ENCODE measurements around the gene FBXL4. TPM values are rescaled to one million over a fixed set of nuclear protein-coding genes. Genes with fewer than 3 reads are reported as not detected.

The FBXL4 gene
- total and polyA plus RNA-seq, 2 of the 8 experiments (the other 6 are each of a cell fraction or from before 2014, with no cell fraction given) = 6.9 to 13.8 TPM

- Histone ChIP-seq H2BK5ac (ENCODE audit: low read depth, low read length) (no peak overlapping the region), H3K4me3 (ENCODE audit: extremely low read depth in 1 of 4, insufficient read depth in 2 of 4, low read depth in 3 of 4, low read length in 4 of 4) (no peak overlapping the region), H3K9me3 (ENCODE audit: insufficient read depth in 2 of 2, low read depth in 1 of 2, low read length in 1 of 2) (no peaks in the 10 kb centered on the region), H4K91ac (replicated peaks; ENCODE audit: insufficient read length, low read length) (no peak overlapping the region), H3K4me1 (replicated peaks in 1 of 4; ENCODE audit: control insufficient read depth in 3 of 4, insufficient read depth in 4 of 4, low read length in 3 of 4) (no peaks in the 10 kb centered on the region), H3K27me3 (replicated peaks in 1 of 4; ENCODE audit: control insufficient read depth in 3 of 4, extremely low read depth in 1 of 4, insufficient read depth in 3 of 4, low read length in 3 of 4) (no peaks in the 10 kb centered on the region), H4K5ac (ENCODE audit: insufficient read length, low read depth, low read length) (no peak overlapping the region), H2AK5ac (ENCODE audit: low read depth, low read length) (no peak overlapping the region), H4K20me1 (replicated peaks in 1 of 2; ENCODE audit: control insufficient read depth in 1 of 2, insufficient read depth in 2 of 2, low read length in 2 of 2) (no peaks in the 10 kb centered on the region), H2AFZ (ENCODE audit: low read length) (no peak overlapping the region), H3K56ac (replicated peaks; ENCODE audit: insufficient read length, low read depth, low read length) (no peak overlapping the region), H2BK12ac (ENCODE audit: low read depth, low read length) (no peak overlapping the region), H2BK15ac (ENCODE audit: low read length) (no peak overlapping the region), H3K79me2 (ENCODE audit: control insufficient read depth in 1 of 2, insufficient read depth in 2 of 2, low read length in 2 of 2) (0 out of 4 replicates have a peak, but pooled peaks cover 0 to 3% of the 10 kb centered on the region in 2 experiments), H3K4ac (replicated peaks; ENCODE audit: insufficient read length, low read depth, low read length) (no peak overlapping the region), H3K9ac (replicated peaks in 1 of 4; ENCODE audit: extremely low read depth in 1 of 4, low read depth in 3 of 4, low read length in 3 of 4) (no peak overlapping the region), H3K79me1 (ENCODE audit: low read depth, low read length) (no peaks in the 10 kb centered on the region), H3K23ac (ENCODE audit: insufficient read length) (no peak overlapping the region), H4K8ac (ENCODE audit: extremely low read depth, insufficient read depth, low read length) (no peak overlapping the region), H2BK20ac (ENCODE audit: low read length) (no peak overlapping the region), H3K36me3 (ENCODE audit: control insufficient read depth in 2 of 4, insufficient read depth in 4 of 4, low read length in 3 of 4) (no peaks in the 10 kb centered on the region), H2BK120ac (replicated peaks; ENCODE audit: low read depth, low read length) (no peak overlapping the region), H3K27ac (ENCODE audit: low read depth, low read length) (no peak overlapping the region), H3K23me2 (ENCODE audit: low read depth, low read length) (no peaks in the 10 kb centered on the region), H3K18ac (ENCODE audit: extremely low read depth, low read length) (no peak overlapping the region), H3K14ac (ENCODE audit: insufficient read length) (no peak overlapping the region), H3K4me2 (ENCODE audit: insufficient read depth in 1 of 2, low read depth in 2 of 2, low read length in 2 of 2) (no peak overlapping the region)
- FAIRE-seq (no peak), DNase-seq (ENCODE audit: low read depth in 1 of 2, low spot score in 2 of 2) (no peak)
- ChIA-PET POLR2A (ENCODE audit: partially characterized antibody) (no interaction called here), CTCF (ENCODE audit: partially characterized antibody) (no interaction called here)
- 100% methylated on average over 1 of the region's 1 CpG; no CpG with 5 or more reads in 1 of the 2 experiments for WGBS, 2 experiments (ENCODE audit: extremely low coverage in 1 of 2, insufficient coverage in 1 of 2, insufficient read length in 1 of 2, insufficient replicate concordance in 2 of 2, low coverage in 1 of 2, low lambda C conversion rate in 2 of 2, missing lambda C conversion rate in 1 of 2)
- TF ChIP-seq PHF8 (conservative IDR thresholded peaks at IDR 0.05; ENCODE audit: low read depth, low read length) (no peak), ZNF274 (IDR thresholded peaks at IDR 0.05; ENCODE audit: borderline replicate concordance, extremely low read depth, low read length) (no peak), RXRA (IDR thresholded peaks at IDR 0.05; ENCODE audit: insufficient read depth, low read depth, low read length) (no peak), TAF1 (IDR thresholded peaks at IDR 0.05; ENCODE audit: low read depth, low read length) (no peak), EGR1 (IDR thresholded peaks at IDR 0.05; ENCODE audit: borderline replicate concordance, low read depth, low read length) (no peak), RBBP5 (IDR thresholded peaks at IDR 0.05; ENCODE audit: borderline replicate concordance, low read depth, low read length) (no peak), MAX (IDR thresholded peaks at IDR 0.05) (no peak), HDAC2 (IDR thresholded peaks at IDR 0.05; ENCODE audit: borderline replicate concordance in 1 of 2, low read depth in 2 of 2, low read length in 2 of 2) (no peak), CREB1 (IDR thresholded peaks at IDR 0.05) (no peak), MAFK (IDR thresholded peaks at IDR 0.05; ENCODE audit: low read depth, low read length) (no peak), HDAC6 (IDR thresholded peaks at IDR 0.05; ENCODE audit: low read depth, low read length) (no peak), ATF3 (IDR thresholded peaks at IDR 0.05; ENCODE audit: insufficient read depth, low read depth, low read length) (no peak), GTF2F1 (IDR thresholded peaks at IDR 0.05; ENCODE audit: borderline replicate concordance, low read depth, low read length) (no peak), KDM5A (IDR thresholded peaks at IDR 0.05; ENCODE audit: low read length) (no peak)
Measured at GRCh38 chr6:98986071-98986615, 38.4 kb upstream of the FBXL4 start.

All from H1 (cell line).